GF-D8 (cell line): ENCODE results near the gene PRLHR.

ENCODE experiments used
- DNase-seq: peaks from one replicate; lab custom pipeline; 2025; lab: John Stamatoyannopoulos, UW

The PRLHR gene

GRCh38 chr10:118587881-118588651 is 7.4 kb downstream of the PRLHR start:
- DNase-seq: no peak

- no peak for DNase-seq
Observed at GRCh38 chr10:118586911-118587310, 8.5 kb downstream of the PRLHR start.

GRCh38 chr10:118585794-118586193 is 9.7 kb downstream of the PRLHR start:
- DNase-seq: no peak

GRCh38 chr10:118585234-118585633 is 10.2 kb downstream of the PRLHR start:
- DNase-seq: no peak

- no peak for DNase-seq
Observed at GRCh38 chr10:118584181-118584954, 11.1 kb downstream of the PRLHR start.

- DNase-seq: no peak
Observed at GRCh38 chr10:118583611-118584010, 11.8 kb downstream of the PRLHR start.

GRCh38 chr10:118582511-118582910 is 12.9 kb downstream of the PRLHR start:
- DNase-seq: no peak

GRCh38 chr10:118581340-118581739 is 14.1 kb downstream of the PRLHR start:
- no peak for DNase-seq

- no peak for DNase-seq
Observed at GRCh38 chr10:118580702-118581101, 14.7 kb downstream of the PRLHR start.

GRCh38 chr10:118573512-118573911 is 21.9 kb downstream of the PRLHR start:
- no peak for DNase-seq

- no peak for DNase-seq
Observed at GRCh38 chr10:118572256-118573041, 23.0 kb downstream of the PRLHR start.

- DNase-seq: no peak
Observed at GRCh38 chr10:118571123-118571522, 24.3 kb downstream of the PRLHR start.

GRCh38 chr10:118570591-118570990 is 24.9 kb downstream of the PRLHR start:
- no peak for DNase-seq

- no peak for DNase-seq
Observed at GRCh38 chr10:118569882-118570252, 25.6 kb downstream of the PRLHR start.

- DNase-seq: no peak
Observed at GRCh38 chr10:118569241-118569881, 26.1 kb downstream of the PRLHR start.

- no peak for DNase-seq
Observed at GRCh38 chr10:118568327-118568848, 27.1 kb downstream of the PRLHR start.

GRCh38 chr10:118567701-118568248 is 27.7 kb downstream of the PRLHR start:
- no peak for DNase-seq

GRCh38 chr10:118566911-118567310 is 28.5 kb downstream of the PRLHR start:
- DNase-seq: no peak

GRCh38 chr10:118565301-118566075 is 30.0 kb downstream of the PRLHR start:
- no peak for DNase-seq

- no peak for DNase-seq
Observed at GRCh38 chr10:118564652-118565051, 30.8 kb downstream of the PRLHR start.

GRCh38 chr10:118564114-118564513 is 31.3 kb downstream of the PRLHR start:
- no peak for DNase-seq
